HG03442 (cell line): ENCODE data around the gene LRMDA.

Experiments used
- ATAC-seq: cut with Tn5 transposase; IDR thresholded peaks from one replicate; pipeline ENCODE4 v1.9.1; 2021; ENCODE audit warnings: mild to moderate bottlenecking, moderate library complexity; ENCODE audit not compliant: unreplicated experiment

The LRMDA gene

DNA sequence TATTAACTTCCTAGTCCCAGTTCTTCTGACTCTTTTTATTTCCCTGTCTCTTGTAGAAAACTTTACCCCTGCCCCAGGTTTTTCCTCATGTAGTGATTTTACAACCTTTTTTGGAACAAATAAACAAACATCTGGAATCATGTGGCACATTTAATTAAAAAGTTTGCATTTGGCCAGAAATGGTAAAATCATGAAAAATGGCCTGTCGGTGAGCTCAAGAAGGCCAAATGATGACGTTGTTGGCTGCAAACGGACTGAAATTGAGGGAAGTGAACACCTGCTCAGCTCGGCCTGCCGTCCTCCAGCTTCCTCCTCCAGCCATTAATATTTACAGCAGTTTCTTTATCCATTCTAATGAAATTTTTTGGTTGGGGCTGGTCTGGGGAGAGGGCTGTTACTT is 902.8 kb downstream of the LRMDA start:
- ATAC-seq: no peak

GRCh38 chr10:76336213-76336963 is 905.0 kb downstream of the LRMDA start:
- ATAC-seq: no peak

- no peak for ATAC-seq
Observed at GRCh38 chr10:76337641-76338040, 906.2 kb downstream of the LRMDA start.

DNA sequence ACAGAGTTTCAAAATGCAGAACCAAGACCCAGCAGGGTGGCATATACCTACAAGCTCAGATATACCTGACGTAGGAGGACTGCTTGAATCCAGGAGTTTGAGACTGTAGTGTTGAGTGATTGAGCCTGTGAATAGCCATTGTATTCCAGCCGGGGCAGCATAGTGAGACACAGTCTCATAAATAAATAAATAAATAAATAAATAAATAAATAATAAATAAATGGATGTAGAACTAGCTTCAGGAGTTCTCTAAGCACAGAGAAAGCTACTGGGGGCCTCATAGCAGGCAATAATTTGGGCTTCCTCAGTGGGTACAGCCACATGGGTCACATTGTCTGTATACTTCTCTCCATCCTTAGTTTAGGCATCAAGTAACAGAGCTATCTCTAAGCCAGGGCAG is 906.8 kb downstream of the LRMDA start:
- ATAC-seq: no peak

DNA sequence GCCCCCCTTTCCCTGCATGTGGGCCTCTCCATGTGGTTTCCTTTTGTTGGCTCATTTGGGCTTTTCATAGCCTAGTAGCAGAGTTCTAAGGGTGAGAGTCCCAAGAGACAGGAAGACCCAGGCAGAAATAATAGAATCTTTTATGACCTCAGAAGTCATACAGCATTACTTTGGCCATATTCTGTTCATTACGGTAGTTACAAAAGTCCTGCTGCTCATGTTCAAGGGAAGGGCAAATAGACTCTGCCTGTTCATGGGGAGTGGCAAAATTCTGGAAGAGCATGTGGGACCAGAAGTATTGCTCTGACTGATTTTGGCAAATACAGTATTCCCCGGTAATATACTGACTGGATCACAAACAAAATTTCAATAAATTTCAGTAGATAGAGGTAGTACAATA is 910.3 kb downstream of the LRMDA start:
- no peak for ATAC-seq

DNA sequence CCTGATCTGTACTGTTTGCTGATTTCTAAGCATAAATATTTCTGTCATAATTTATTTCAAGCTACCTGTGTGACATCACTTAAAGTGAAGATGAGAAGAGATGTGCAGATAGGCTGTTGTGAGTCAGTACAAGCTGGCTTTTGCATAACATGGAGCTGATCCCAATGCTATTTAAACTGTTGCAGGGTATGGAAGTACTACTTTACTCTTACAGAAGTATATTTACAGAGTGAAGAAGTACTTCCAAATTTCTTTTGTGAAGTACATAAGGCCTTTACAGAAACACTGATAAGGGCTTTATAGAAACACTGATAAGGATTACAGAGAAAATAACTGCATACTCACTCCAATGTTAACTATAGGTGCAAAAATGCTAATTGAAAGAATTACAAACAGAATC is 911.6 kb downstream of the LRMDA start:
- ATAC-seq: no peak

DNA sequence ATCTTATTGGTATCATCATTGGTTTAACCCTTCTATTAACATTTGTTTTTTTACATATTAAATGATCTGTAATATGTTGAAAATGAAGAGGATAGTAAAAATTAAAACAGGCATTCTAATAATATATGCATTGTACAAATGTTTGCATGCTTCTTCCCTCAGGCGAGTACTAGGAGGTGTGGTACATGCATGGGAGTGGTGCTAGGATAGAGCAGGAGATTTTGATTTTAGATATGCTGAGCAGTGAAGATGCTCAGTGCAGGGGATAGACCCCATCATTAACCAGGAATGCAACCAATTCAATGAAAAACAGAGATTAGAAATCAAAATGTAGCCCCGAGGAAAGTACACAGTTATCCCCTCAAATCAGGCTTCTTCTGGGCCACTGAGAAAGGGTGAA is 916.4 kb downstream of the LRMDA start:
- ATAC-seq: no peak

GRCh38 chr10:76350583-76350982 is 919.2 kb downstream of the LRMDA start:
- no peak for ATAC-seq

GRCh38 chr10:76352300-76352699 is 920.9 kb downstream of the LRMDA start:
- ATAC-seq: no peak

- no peak for ATAC-seq
Observed at GRCh38 chr10:76353237-76353851, 921.9 kb downstream of the LRMDA start.

DNA sequence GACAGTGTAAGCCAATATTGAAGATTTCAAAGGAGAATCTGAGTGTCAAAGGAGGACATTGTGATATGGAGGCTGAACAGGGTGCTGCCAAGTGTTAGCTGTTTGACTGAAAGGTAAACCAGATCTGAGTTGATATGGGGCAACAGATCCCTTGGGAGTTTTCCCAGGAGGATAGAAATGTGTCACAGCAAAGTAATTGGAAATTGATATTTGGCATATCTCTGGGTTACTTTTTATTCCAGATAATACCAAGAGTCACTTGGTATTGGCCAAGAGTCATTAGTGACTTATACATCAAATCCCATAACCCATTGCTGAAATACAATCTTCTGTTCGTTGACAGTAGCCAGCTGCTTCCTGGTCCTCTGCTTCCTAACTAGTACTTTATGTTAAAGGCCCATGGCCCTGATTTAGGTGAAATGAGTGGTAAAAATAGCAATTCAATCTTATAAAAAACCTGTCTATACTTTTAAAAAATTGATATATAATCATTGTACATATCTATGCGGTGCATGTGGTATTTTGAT is 922.9 kb downstream of the LRMDA start:
- no peak for ATAC-seq

DNA sequence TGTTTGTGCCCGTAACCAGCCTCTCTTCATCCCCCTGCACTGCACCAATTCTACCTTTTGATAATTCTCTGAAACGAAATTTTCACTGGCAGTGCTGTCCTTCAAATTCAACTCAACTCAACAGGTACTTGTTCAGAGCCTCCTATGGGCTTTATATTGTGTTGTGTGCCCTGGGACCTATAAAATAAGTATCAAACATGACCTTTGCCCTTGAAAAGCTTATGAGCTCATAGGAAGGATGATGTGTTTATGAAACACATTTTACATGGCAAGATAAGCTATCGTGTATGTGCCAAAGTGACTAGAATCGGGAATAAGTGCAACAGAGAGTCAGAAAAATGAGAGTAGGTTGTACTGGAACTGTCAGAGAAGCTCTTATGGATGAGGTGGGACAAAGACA is 923.5 kb downstream of the LRMDA start:
- ATAC-seq: no peak

GRCh38 chr10:76356557-76356956 is 925.1 kb downstream of the LRMDA start:
- ATAC-seq: no peak

DNA sequence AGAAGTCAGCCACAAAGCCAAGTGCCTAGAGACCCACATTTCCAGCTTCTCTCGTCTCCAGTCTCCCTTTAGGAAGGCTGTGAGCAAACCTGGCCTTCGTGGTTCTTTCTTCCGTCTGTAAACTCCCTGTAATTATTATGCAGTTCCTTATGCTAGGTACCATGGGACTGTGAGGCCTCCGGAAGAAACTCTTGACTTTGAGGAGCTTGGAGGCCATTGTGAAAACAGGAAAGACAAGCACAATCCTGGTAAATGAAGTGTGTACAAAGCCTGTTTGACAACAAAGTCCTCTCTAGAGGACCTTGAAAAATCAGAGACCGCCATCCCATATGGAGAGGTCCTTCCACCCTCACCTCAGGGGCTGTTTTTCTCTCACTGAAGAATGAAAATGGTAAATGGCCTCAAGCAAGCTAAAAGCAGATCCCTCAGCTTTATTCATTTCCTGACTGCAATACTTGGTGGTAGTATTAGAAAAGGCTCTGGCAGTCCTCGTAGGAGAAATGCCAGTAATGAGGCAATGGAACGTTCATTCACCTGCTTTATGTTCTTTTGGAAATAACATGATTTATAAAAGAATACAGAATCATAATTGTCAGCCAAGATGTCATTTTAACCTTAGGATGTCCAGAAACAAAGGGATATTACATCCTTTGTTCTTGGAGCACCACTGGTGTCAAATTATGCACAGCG is 926.4 kb downstream of the LRMDA start:
- no peak for ATAC-seq

GRCh38 chr10:76358743-76359395 is 927.4 kb downstream of the LRMDA start:
- no peak for ATAC-seq

- no peak for ATAC-seq
Observed at GRCh38 chr10:76375761-76376160, 944.3 kb downstream of the LRMDA start.

DNA sequence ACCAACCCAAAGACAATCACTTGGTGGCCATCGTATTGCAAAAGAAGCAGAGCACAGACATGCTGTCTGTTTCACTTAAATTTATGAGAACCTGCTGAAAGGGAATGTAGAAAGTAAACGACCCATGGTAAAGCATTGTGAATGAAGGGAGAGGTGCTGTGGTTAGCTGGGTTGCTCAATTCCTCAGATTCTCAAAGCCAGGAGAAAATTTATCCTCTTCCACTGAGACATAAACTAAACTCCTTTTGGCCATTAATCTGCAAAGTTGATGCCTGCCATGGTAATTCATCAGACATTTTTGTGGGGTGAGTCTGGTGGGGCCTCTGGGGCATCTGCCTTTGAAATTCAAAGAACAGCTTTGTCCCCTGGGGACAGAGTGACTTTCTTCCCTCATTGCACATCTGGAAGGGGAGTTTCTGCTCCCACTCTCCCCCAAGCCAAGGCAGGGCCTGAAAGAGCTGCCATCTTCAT is 951.0 kb downstream of the LRMDA start:
- ATAC-seq: no peak

- no peak for ATAC-seq
Observed at GRCh38 chr10:76388321-76389023, 957.0 kb downstream of the LRMDA start.

GRCh38 chr10:76393875-76394706 is 962.7 kb downstream of the LRMDA start:
- no peak for ATAC-seq

- no peak for ATAC-seq
Observed at GRCh38 chr10:76394707-76395042, 963.3 kb downstream of the LRMDA start.
